Endothelial cell (in vitro differentiated cells): Measurements from ENCODE around the gene PIK3CB. TPM values are rescaled to one million over a fixed set of nuclear protein-coding genes. Genes with fewer than 3 reads are reported as not detected.

Experiments used
- DNase-seq: peaks from one replicate; pipeline ENCODE4 v3.0.0; 2021; ENCODE audit warnings: low spot score
- H3K27ac Mint-ChIP-seq: one replicate; pipeline ENCODE4 v1.8.0; 2021; ENCODE audit warnings: mixed read lengths, inconsistent platforms; ENCODE audit not compliant: unreplicated experiment
- H3K27me3 Mint-ChIP-seq: one replicate; pipeline ENCODE4 v1.8.0; 2021; ENCODE audit warnings: mild to moderate bottlenecking, moderate library complexity, mixed read lengths, inconsistent platforms; ENCODE audit not compliant: unreplicated experiment
- H3K36me3 Mint-ChIP-seq: one replicate; pipeline ENCODE4 v1.8.0; 2021; ENCODE audit warnings: mild to moderate bottlenecking, low read depth, mixed read lengths, inconsistent platforms; ENCODE audit not compliant: unreplicated experiment
- H3K4me1 Mint-ChIP-seq: one replicate; pipeline ENCODE4 v1.8.0; 2021; ENCODE audit warnings: mild to moderate bottlenecking, mixed read lengths, inconsistent platforms; ENCODE audit not compliant: unreplicated experiment
- H3K4me3 Mint-ChIP-seq: one replicate; pipeline ENCODE4 v1.8.0; 2021; ENCODE audit warnings: mild to moderate bottlenecking, mixed read lengths, inconsistent platforms; ENCODE audit not compliant: unreplicated experiment
- H3K9me3 Mint-ChIP-seq: one replicate; pipeline ENCODE4 v1.8.0; 2021; ENCODE audit warnings: mixed read lengths, inconsistent platforms; ENCODE audit not compliant: unreplicated experiment
- total RNA-seq: library from RNA; stranded (reverse); fragmentation: NEBNext Ultra II Directional; extraction: Animal tissue kit (Norgen Biotek cat#: 25700); gene quantifications from one replicate; pipeline ENCODE4 v1.2.1, GENCODE V29; 2021; ENCODE audit not compliant: unreplicated experiment
- TF ChIP-seq, protein P1 (sequence below): fragments of 200-600 bp; sonication (generic); IDR thresholded peaks from one replicate; pipeline ENCODE4 v1.5.0; 2021; ENCODE audit warnings: antibody characterized with exemption; ENCODE audit not compliant: unreplicated experiment

PIK3CB gene
- total RNA-seq, 1 donor from 2014 or later, result 14.2 TPM

- H3K36me3 Mint-ChIP-seq, result peaks cover 7% of the 10 kb centered on the region
- no peak overlapping the region for H3K27ac Mint-ChIP-seq
- no peaks in the 10 kb centered on the region for H3K27me3 Mint-ChIP-seq
- no peaks in the 10 kb centered on the region for H3K9me3 Mint-ChIP-seq
- TF ChIP-seq, protein P1, sequence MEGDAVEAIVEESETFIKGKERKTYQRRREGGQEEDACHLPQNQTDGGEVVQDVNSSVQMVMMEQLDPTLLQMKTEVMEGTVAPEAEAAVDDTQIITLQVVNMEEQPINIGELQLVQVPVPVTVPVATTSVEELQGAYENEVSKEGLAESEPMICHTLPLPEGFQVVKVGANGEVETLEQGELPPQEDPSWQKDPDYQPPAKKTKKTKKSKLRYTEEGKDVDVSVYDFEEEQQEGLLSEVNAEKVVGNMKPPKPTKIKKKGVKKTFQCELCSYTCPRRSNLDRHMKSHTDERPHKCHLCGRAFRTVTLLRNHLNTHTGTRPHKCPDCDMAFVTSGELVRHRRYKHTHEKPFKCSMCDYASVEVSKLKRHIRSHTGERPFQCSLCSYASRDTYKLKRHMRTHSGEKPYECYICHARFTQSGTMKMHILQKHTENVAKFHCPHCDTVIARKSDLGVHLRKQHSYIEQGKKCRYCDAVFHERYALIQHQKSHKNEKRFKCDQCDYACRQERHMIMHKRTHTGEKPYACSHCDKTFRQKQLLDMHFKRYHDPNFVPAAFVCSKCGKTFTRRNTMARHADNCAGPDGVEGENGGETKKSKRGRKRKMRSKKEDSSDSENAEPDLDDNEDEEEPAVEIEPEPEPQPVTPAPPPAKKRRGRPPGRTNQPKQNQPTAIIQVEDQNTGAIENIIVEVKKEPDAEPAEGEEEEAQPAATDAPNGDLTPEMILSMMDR, result no peak
- no peak overlapping the region for H3K4me3 Mint-ChIP-seq
- H3K4me1 Mint-ChIP-seq, result no peaks in the 10 kb centered on the region
- no peak for DNase-seq
These were observed 115.9 kb downstream of the PIK3CB start for GRCh38 chr3:138718849-138719248.

GRCh38 chr3:138717348-138717747 is 117.4 kb downstream of the PIK3CB start:
- no peak for DNase-seq
- Mint-ChIP-seq H3K36me3 (peaks cover 7% of the 10 kb centered on the region), H3K27me3 (no peaks in the 10 kb centered on the region), H3K4me1 (no peaks in the 10 kb centered on the region), H3K27ac (no peak overlapping the region), H3K9me3 (no peaks in the 10 kb centered on the region), H3K4me3 (no peak overlapping the region)
- TF ChIP-seq, protein P1, result no peak

DNA sequence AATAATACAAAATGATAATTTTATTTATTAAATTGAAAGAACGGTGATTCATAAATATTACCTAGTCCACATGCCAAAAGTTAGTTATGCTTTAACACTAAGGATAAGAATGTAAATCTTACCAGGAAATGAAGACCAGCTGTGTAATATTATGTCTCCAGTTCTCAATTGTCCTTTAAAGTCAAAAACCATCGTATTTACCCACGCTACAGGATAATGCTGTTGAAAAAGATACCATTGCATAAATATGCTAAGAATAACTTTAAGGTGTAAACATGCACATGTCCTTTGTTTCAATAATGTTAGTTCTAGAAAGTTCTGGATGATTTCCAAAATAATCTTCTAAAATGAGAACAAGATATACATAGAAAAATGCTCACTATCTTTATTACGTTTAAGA is 122.6 kb downstream of the PIK3CB start:
- Mint-ChIP-seq H3K27ac (no peak overlapping the region), H3K27me3 (no peaks in the 10 kb centered on the region), H3K4me1 (no peaks in the 10 kb centered on the region), H3K36me3 (no peaks in the 10 kb centered on the region), H3K9me3 (no peaks in the 10 kb centered on the region), H3K4me3 (no peak overlapping the region)
- TF ChIP-seq, protein P1, result no peak
- no peak for DNase-seq

DNA sequence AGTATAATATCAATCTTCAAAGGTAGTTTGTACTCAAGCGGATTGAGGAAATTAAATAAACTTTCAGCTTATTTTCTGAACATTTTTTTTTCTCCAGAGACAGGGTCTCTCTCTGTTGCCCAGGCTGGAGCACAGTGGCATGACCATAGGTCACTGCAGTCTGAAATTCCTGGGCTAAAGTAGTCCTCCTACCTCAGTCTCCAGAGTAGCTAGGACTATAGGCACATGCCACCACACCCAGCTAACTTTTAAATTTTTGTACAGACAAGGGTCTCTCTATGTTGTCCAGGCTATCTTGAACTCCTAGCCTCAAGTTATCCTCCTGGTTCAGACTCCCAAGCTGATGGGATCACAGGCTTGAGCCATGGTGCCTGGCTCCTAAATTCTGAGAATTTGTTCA is 129.1 kb downstream of the PIK3CB start:
- Mint-ChIP-seq H3K27me3 (no peaks in the 10 kb centered on the region), H3K27ac (no peak overlapping the region), H3K9me3 (no peaks in the 10 kb centered on the region), H3K4me3 (no peak overlapping the region), H3K36me3 (no peaks in the 10 kb centered on the region), H3K4me1 (no peaks in the 10 kb centered on the region)
- TF ChIP-seq, protein P1, result no peak
- no peak for DNase-seq

- Mint-ChIP-seq H3K27me3 (no peaks in the 10 kb centered on the region), H3K4me3 (no peak overlapping the region), H3K9me3 (no peaks in the 10 kb centered on the region), H3K27ac (no peak overlapping the region), H3K36me3 (peaks cover 13% of the 10 kb centered on the region), H3K4me1 (no peaks in the 10 kb centered on the region)
- no peak for DNase-seq
- TF ChIP-seq, protein P1, result no peak
These were observed 137.9 kb downstream of the PIK3CB start for GRCh38 chr3:138696666-138697370.
